Right ventricle myocardium superior (tissue), 1 donor: Measurements from ENCODE around the gene SYTL3. TPM values are rescaled to one million over a fixed set of nuclear protein-coding genes. Genes with fewer than 3 reads are reported as not detected.
A peak's percentile ranks its signal among the peaks of the same experiment; 100 is the strongest.
"Not testable (repeated sequence)": the region's sequence is repeated elsewhere in the genome, so short reads cannot be mapped to it uniquely, and the experiment has no call there.

Experiments used
- ATAC-seq: fragments of 200-7000 bp; cut with Tn5 transposase; one replicate; pipeline ENCODE4 v1.9.1; 2020; ENCODE audit warnings: mild to moderate bottlenecking; ENCODE audit not compliant: poor library complexity
- DNase-seq: peaks from one replicate; pipeline ENCODE4 v3.0.0-alpha.2; 2020
- intact Hi-C: fragments of 100-400 bp; cut with DNase I; formaldehyde crosslinking; loops from one replicate; pipeline ENCODE4 v1.11.2; 2022
- total RNA-seq: library from RNA; stranded (reverse); fragmentation: NEBNext Ultra II Directional; extraction: Animal tissue kit (Norgen Biotek cat#: 25700); gene quantifications from one replicate; pipeline ENCODE4 v1.2.1, GENCODE V29; 2021
- donor health status: DM: no; HTN: yes; CAD: no; lungs with severe emphysema.

Gene SYTL3
- total RNA-seq, 1 donor from 2014 or later: 11.7 TPM

GRCh38 chr6:158654498-158654897 is 4.6 kb downstream of the SYTL3 start:
- DNase-seq: peak; percentile 88
- ATAC-seq: peak; percentile 94
- intact Hi-C loops: no loop called here

GRCh38 chr6:158654960-158655489 is 5.2 kb downstream of the SYTL3 start:
- peak; percentile 36 for ATAC-seq
- DNase-seq: no peak
- intact Hi-C loops: no loop called here

GRCh38 chr6:158655569-158656450 is 6.0 kb downstream of the SYTL3 start:
- ATAC-seq: no peak
- intact Hi-C loops: no loop called here
- DNase-seq: no peak

- intact Hi-C loops, DNase-seq, ATAC-seq: not testable (repeated sequence)
Measured at GRCh38 chr6:158656986-158657385, 7.1 kb downstream of the SYTL3 start.

GRCh38 chr6:158660333-158660754 is 10.5 kb downstream of the SYTL3 start:
- ATAC-seq (peak; percentile 44), DNase-seq (no peak)
- intact Hi-C loops: no loop called here

- DNase-seq: no peak
Measured at GRCh38 chr6:158661156-158661685, 11.4 kb downstream of the SYTL3 start.

GRCh38 chr6:158662607-158662953 is 12.7 kb downstream of the SYTL3 start:
- DNase-seq (no peak), ATAC-seq (no peak)
- intact Hi-C loops: no loop called here

More at GRCh38 chr6:158661156-158661685, 11.4 kb downstream of the SYTL3 start:
- intact Hi-C loops: no loop called here
- no peak for ATAC-seq

GRCh38 chr6:158662954-158663624 is 13.2 kb downstream of the SYTL3 start:
- intact Hi-C loops: no loop called here
- DNase-seq (peak; percentile 51), ATAC-seq (peak; percentile 40)

- DNase-seq (no peak), ATAC-seq (no peak)
- intact Hi-C loops: no loop called here
Measured at GRCh38 chr6:158663625-158664165, 13.8 kb downstream of the SYTL3 start.

GRCh38 chr6:158665332-158665731 is 15.5 kb downstream of the SYTL3 start:
- no peak for ATAC-seq
- DNase-seq: no peak

GRCh38 chr6:158666628-158667359 is 16.9 kb downstream of the SYTL3 start:
- no peak for DNase-seq
- ATAC-seq: peak; percentile 70
- intact Hi-C loops: no loop called here

More at GRCh38 chr6:158665332-158665731, 15.5 kb downstream of the SYTL3 start:
- intact Hi-C loops: no loop called here

- DNase-seq (no peak), ATAC-seq (no peak)
- intact Hi-C loops: no loop called here
Measured at GRCh38 chr6:158667360-158667981, 17.6 kb downstream of the SYTL3 start.

GRCh38 chr6:158668707-158669103 is 18.9 kb downstream of the SYTL3 start:
- intact Hi-C loops: no loop called here
- ATAC-seq (no peak), DNase-seq (no peak)

- DNase-seq (no peak), ATAC-seq (no peak)
- intact Hi-C loops: no loop called here
Measured at GRCh38 chr6:158669145-158670035, 19.5 kb downstream of the SYTL3 start.

GRCh38 chr6:158672119-158672518 is 22.3 kb downstream of the SYTL3 start:
- DNase-seq, ATAC-seq, intact Hi-C loops: not testable (repeated sequence)

- ATAC-seq: no peak
- intact Hi-C loops: no loop called here
- no peak for DNase-seq
Measured at GRCh38 chr6:158672726-158673125, 22.9 kb downstream of the SYTL3 start.
